Keratinocyte (primary cell): ENCODE results near the gene HDAC9. TPM values are rescaled to one million over a fixed set of nuclear protein-coding genes. Genes with fewer than 3 reads are reported as not detected.

Source experiments
- DNase-seq: peaks from one replicate; pipeline ENCODE4 v3.0.0-alpha.2; 2011; ENCODE audit warnings: low read depth, missing footprints, low spot score
- FAIRE-seq: peaks from 2 replicates; lab custom pipeline; 2011; peaks lifted over from hg19 to GRCh38; lab: Jason Lieb, UNC
- H2AFZ ChIP-seq: 2 replicates; pipeline ENCODE4 v1.6.0; 2012; ENCODE audit warnings: low read length, control low read depth, inconsistent platforms; ENCODE audit not compliant: control insufficient read depth
- H3K27ac ChIP-seq: 2 replicates; pipeline ENCODE4 v1.5.1; 2011; ENCODE audit warnings: low read length; ENCODE audit not compliant: control insufficient read depth, insufficient read depth
- H3K27me3 ChIP-seq: 3 replicates; pipeline ENCODE4 v1.6.0; 2011; ENCODE audit warnings: low read length; ENCODE audit not compliant: control insufficient read depth, insufficient read depth; ENCODE audit errors: extremely low read depth
- H3K36me3 ChIP-seq, 2 experiments: 2 replicates in 1 of 2; 3 replicates in 1 of 2; pipeline ENCODE4 v1.5.1; 2011; ENCODE audit warnings: low read length in 2 of 2, mild to moderate bottlenecking in 1 of 2; ENCODE audit not compliant: control insufficient read depth in 2 of 2, insufficient read depth in 2 of 2; ENCODE audit errors: extremely low read depth in 1 of 2
- H3K4me1 ChIP-seq: 3 replicates; pipeline ENCODE4 v1.5.1; 2011; ENCODE audit warnings: low read length; ENCODE audit not compliant: control insufficient read depth, insufficient read depth; ENCODE audit errors: extremely low read depth
- H3K4me2 ChIP-seq: 3 replicates; pipeline ENCODE4 v1.6.0; 2011; ENCODE audit warnings: low read depth, low read length; ENCODE audit not compliant: control insufficient read depth, insufficient read depth; ENCODE audit errors: extremely low read depth
- H3K4me3 ChIP-seq, 3 experiments: fragments of 200-600 bp in 1 of 3; sonication (generic) in 1 of 3; 2 replicates in 2 of 3; 3 replicates in 1 of 3; pipeline ENCODE4 v1.5.1; 2011 to 2016; ENCODE audit warnings: low read length in 3 of 3, mild to moderate bottlenecking in 3 of 3, control low read depth in 2 of 3, inconsistent platforms in 1 of 3, low read depth in 1 of 3, mixed read lengths in 1 of 3, mixed run types in 1 of 3, moderate library complexity in 1 of 3; ENCODE audit not compliant: control insufficient read depth in 2 of 3, insufficient read depth in 2 of 3; ENCODE audit errors: extremely low read depth in 1 of 3
- H3K79me2 ChIP-seq: 2 replicates; pipeline ENCODE4 v1.6.0; 2012; ENCODE audit warnings: low read length; ENCODE audit not compliant: control insufficient read depth, insufficient read depth
- H3K9ac ChIP-seq: 3 replicates; pipeline ENCODE4 v1.6.0; 2011; ENCODE audit warnings: low read length; ENCODE audit not compliant: control insufficient read depth, insufficient read depth; ENCODE audit errors: extremely low read depth
- H3K9me1 ChIP-seq: 3 replicates; pipeline ENCODE4 v1.6.0; 2011; ENCODE audit warnings: low read length; ENCODE audit not compliant: control insufficient read depth, insufficient read depth; ENCODE audit errors: extremely low read depth
- H3K9me3 ChIP-seq: 2 replicates; pipeline ENCODE4 v1.5.1; 2012; ENCODE audit warnings: low read depth, low read length; ENCODE audit not compliant: control insufficient read depth
- H4K20me1 ChIP-seq: 3 replicates; pipeline ENCODE4 v1.6.0; 2011; ENCODE audit warnings: low read length; ENCODE audit not compliant: control insufficient read depth, insufficient read depth; ENCODE audit errors: extremely low read depth
- CTCF ChIP-seq, 3 experiments: IDR thresholded peaks in 1 of 3; conservative IDR thresholded peaks in 1 of 3; optimal IDR thresholded peaks in 1 of 3; 2 replicates in 2 of 3; 3 replicates in 1 of 3; pipeline versions ENCODE3 to v1.5.1; 2011; ENCODE audit warnings: low read length in 3 of 3, mild to moderate bottlenecking in 3 of 3, moderate library complexity in 2 of 3, control low read depth in 1 of 3, inconsistent platforms in 1 of 3; ENCODE audit not compliant: insufficient read depth in 2 of 3; ENCODE audit errors: extremely low read depth in 1 of 3
- EZH2 ChIP-seq: IDR thresholded peaks from one replicate; pipeline ENCODE4 v1.6.1; 2012; ENCODE audit warnings: inconsistent platforms, mild to moderate bottlenecking, low read length, moderate library complexity
- dilution Hi-C: fragments of 300-500 bp; cut with MboI; formaldehyde crosslinking; loops from one replicate; pipeline ENCODE4 v1.7.0; 2020; ENCODE audit warnings: low sequenced_read_pairs; ENCODE audit not compliant: extremely low pct_ligation_motif_present
- polyA plus RNA-seq, 5 experiments: library from polyadenylated mRNA; depleted of rRNA in 3 of 5; stranded (reverse) in 3 of 5; stranded (forward) in 1 of 5; unstranded in 1 of 5; fragments of >200 nt; gene quantifications; 1 replicate in 1 of 5; 2 replicates in 3 of 5; 3 replicates in 1 of 5; pipeline versions ENCODE4 v1.2.1 to v1.2.3, GENCODE V29; 2011 to 2012; ENCODE audit warnings: missing spikeins in 2 of 5, low read depth in 1 of 5, low replicate concordance in 1 of 5

Gene HDAC9
- polyA plus RNA-seq, 1 donor (not counting 4 experiments of a cell fraction or from before 2014, with no cell fraction given) = 24.6 TPM

DNA sequence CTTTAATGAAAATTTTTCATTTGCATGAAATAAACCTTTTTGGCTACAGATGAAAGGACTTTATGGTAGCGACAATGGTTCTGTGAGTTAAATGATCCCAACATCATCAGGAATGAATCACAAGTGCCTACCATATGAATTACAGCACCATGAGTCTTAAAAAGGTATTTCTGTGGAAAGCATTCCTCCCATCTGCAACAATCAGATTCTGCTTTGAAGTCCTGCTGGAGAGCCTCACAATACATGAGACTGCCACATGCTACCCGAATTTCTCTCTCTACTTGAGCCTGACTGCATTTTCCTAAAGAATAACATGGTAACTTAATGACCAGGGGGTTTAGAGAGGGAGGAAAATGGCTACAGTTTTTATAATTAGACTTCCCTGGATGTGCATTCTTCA lies 431.6 kb downstream of the HDAC9 start:
- Histone ChIP-seq H3K4me1 (no peaks in the 10 kb centered on the region), H3K4me3 (no peak overlapping the region), H3K79me2 (no peaks in the 10 kb centered on the region), H2AFZ (no peak overlapping the region), H3K4me2 (no peak overlapping the region), H3K9ac (no peak overlapping the region), H3K27me3 (no peaks in the 10 kb centered on the region), H3K9me3 (no peaks in the 10 kb centered on the region), H3K36me3 (no peaks in the 10 kb centered on the region), H3K27ac (no peak overlapping the region), H4K20me1 (no peaks in the 10 kb centered on the region), H3K9me1 (no peaks in the 10 kb centered on the region)
- TF ChIP-seq EZH2 (no peak), CTCF (optimal IDR thresholded peaks at IDR 0.05 in 1 of 3, IDR thresholded peaks at IDR 0.05 in 1 of 3, conservative IDR thresholded peaks at IDR 0.05 in 1 of 3; ENCODE audit: extremely low read depth in 1 of 3, insufficient read depth in 2 of 3, low read length in 3 of 3) (no peak)
- dilution Hi-C loops = no loop called here
- DNase-seq = no peak
- FAIRE-seq = no peak

- no peaks in the 10 kb centered on the region for H3K27me3 ChIP-seq
Measured at GRCh38 chr7:18936265-18936664, 440.7 kb downstream of the HDAC9 start.

More at GRCh38 chr7:18936265-18936664, 440.7 kb downstream of the HDAC9 start:
- FAIRE-seq (no peak), DNase-seq (no peak)
- dilution Hi-C loops = no loop called here
- Histone ChIP-seq H4K20me1 (no peaks in the 10 kb centered on the region), H2AFZ (no peak overlapping the region), H3K4me3 (no peak overlapping the region), H3K4me1 (no peaks in the 10 kb centered on the region), H3K9me1 (no peaks in the 10 kb centered on the region), H3K27ac (no peak overlapping the region), H3K79me2 (no peaks in the 10 kb centered on the region), H3K9ac (no peak overlapping the region), H3K4me2 (no peak overlapping the region), H3K36me3 (no peaks in the 10 kb centered on the region), H3K9me3 (no peaks in the 10 kb centered on the region)
- no peak for TF ChIP-seq CTCF (optimal IDR thresholded peaks at IDR 0.05 in 1 of 3, IDR thresholded peaks at IDR 0.05 in 1 of 3, conservative IDR thresholded peaks at IDR 0.05 in 1 of 3; ENCODE audit: extremely low read depth in 1 of 3, insufficient read depth in 2 of 3, low read length in 3 of 3)
- TF ChIP-seq EZH2 = no peak
